HCT116 (cell line): ENCODE results near the gene SERGEF. TPM values are rescaled to one million over a fixed set of nuclear protein-coding genes. Genes with fewer than 3 reads are reported as not detected.

ENCODE experiments used
- ATAC-seq: fragments of 200-7000 bp; cut with Tn5 transposase; 2 replicates; pipeline ENCODE4 v1.9.1; 2020; ENCODE audit warnings: mild to moderate bottlenecking, moderate library complexity
- BruUV-seq: library from RNA; stranded (reverse); fragments of 400-500 nt; replicated peaks from 2 replicates; lab custom pipeline; 2021; lab: Mats Ljungman, UMichigan
- CTCF ChIA-PET: fragments of 300-600 bp; sonication (Branson Sonifier 250); formaldehyde crosslinking; loops from one replicate; lab custom pipeline; 2021; ENCODE audit warnings: antibody characterized with exemption; lab: Charles Lee
- POLR2A ChIA-PET: fragments of 300-600, 350-600 bp; sonication (Branson Sonifier 250); formaldehyde crosslinking; loops from one replicate; lab custom pipeline; 2021; ENCODE audit warnings: antibody characterized with exemption; lab: Charles Lee
- RAD21 ChIA-PET, 2 experiments: fragments of 300-600 bp; sonication (Branson Sonifier 250); formaldehyde crosslinking; loops; one replicate each; lab custom pipeline; 2023; ENCODE audit warnings: low total read pairs in 2 of 2; ENCODE audit not compliant: uncharacterized antibody in 2 of 2, unreplicated experiment in 2 of 2, low non-redundant PET in 1 of 2; lab: Charles Lee
- DNase-seq: peaks from one replicate; pipeline ENCODE4 v3.0.0-alpha.2; 2010; ENCODE audit warnings: low read depth, low spot score
- H2AFZ ChIP-seq: fragments of 200-600 bp; shearing (Covaris generic), sonication (generic); 2 replicates; pipeline ENCODE4 v1.6.1; 2017; ENCODE audit warnings: low read depth, mixed run types, mixed read lengths, antibody characterized with exemption, low read length; ENCODE audit not compliant: poor library complexity, severe bottlenecking
- H3K27ac ChIP-seq: 2 replicates; pipeline ENCODE4 v1.5.1; 2012; ENCODE audit warnings: low read depth, low read length
- H3K27me3 ChIP-seq: fragments of 200-600 bp; sonication (generic); 2 replicates; pipeline ENCODE4 v1.6.1; 2016; ENCODE audit warnings: mixed run types, low read length, mixed read lengths; ENCODE audit not compliant: insufficient read depth
- H3K36me3 ChIP-seq, 2 experiments: fragments of 200-500 bp in 1 of 2; fragments of 200-600 bp in 1 of 2; sonication (Bioruptor generic) in 1 of 2; sonication (generic) in 1 of 2; 2 replicates each; pipeline versions ENCODE4 v1.5.1 to v1.6.1; 2014 to 2016; ENCODE audit warnings: low read length in 2 of 2, inconsistent platforms in 1 of 2, mixed read lengths in 1 of 2, mixed run types in 1 of 2; ENCODE audit not compliant: insufficient read depth in 2 of 2, control insufficient read depth in 1 of 2
- H3K4me1 ChIP-seq, 2 experiments: fragments of 200-600 bp in 1 of 2; sonication (generic) in 1 of 2; 2 replicates each; pipeline versions ENCODE4 v1.5.1 to v1.6.1; 2012 to 2017; ENCODE audit warnings: low read length in 2 of 2, inconsistent platforms in 1 of 2, mild to moderate bottlenecking in 1 of 2, mixed read lengths in 1 of 2, mixed run types in 1 of 2, moderate library complexity in 1 of 2; ENCODE audit not compliant: insufficient read depth in 2 of 2, control insufficient read depth in 1 of 2
- H3K4me2 ChIP-seq: fragments of 200-600 bp; sonication (generic); 2 replicates; pipeline ENCODE4 v1.6.1; 2017; ENCODE audit warnings: mixed run types, low read length, mixed read lengths
- H3K4me3 ChIP-seq, 2 experiments: fragments of 200-600 bp in 1 of 2; sonication (generic) in 1 of 2; replicated peaks in 1 of 2; 2 replicates each; pipeline ENCODE4 v1.5.1; 2011 to 2016; ENCODE audit warnings: low read length in 2 of 2, control low read depth in 1 of 2, low read depth in 1 of 2, mild to moderate bottlenecking in 1 of 2, mixed read lengths in 1 of 2, mixed run types in 1 of 2
- H3K79me2 ChIP-seq: fragments of 200-600 bp; sonication (generic); 2 replicates; pipeline ENCODE4 v1.6.1; 2017; ENCODE audit warnings: mild to moderate bottlenecking, mixed run types, low read length, moderate library complexity, mixed read lengths; ENCODE audit not compliant: insufficient read depth
- H3K9ac ChIP-seq: fragments of 200-600 bp; sonication (generic); 2 replicates; pipeline ENCODE4 v1.6.1; 2016; ENCODE audit warnings: low read length, mixed read lengths
- H3K9me2 ChIP-seq: fragments of 200-600 bp; sonication (generic), shearing (Covaris generic); 2 replicates; pipeline ENCODE4 v1.6.1; 2017; ENCODE audit warnings: mixed run types, mild to moderate bottlenecking, moderate library complexity; ENCODE audit not compliant: insufficient read depth
- H3K9me3 ChIP-seq, 2 experiments: fragments of 200-500 bp in 1 of 2; fragments of 200-600 bp in 1 of 2; sonication (Bioruptor generic) in 1 of 2; sonication (generic) in 1 of 2; 2 replicates each; pipeline ENCODE4 v1.6.1; 2014 to 2017; ENCODE audit warnings: low read length in 2 of 2, mixed read lengths in 2 of 2, inconsistent platforms in 1 of 2, low read depth in 1 of 2, mild to moderate bottlenecking in 1 of 2, mixed run types in 1 of 2, moderate library complexity in 1 of 2; ENCODE audit not compliant: control insufficient read depth in 1 of 2, insufficient read depth in 1 of 2
- H4K20me1 ChIP-seq: fragments of 200-600 bp; sonication (generic), shearing (Covaris generic); 2 replicates; pipeline ENCODE4 v1.6.1; 2017; ENCODE audit warnings: mixed run types, mild to moderate bottlenecking, moderate library complexity; ENCODE audit not compliant: insufficient read depth
- ATF3 ChIP-seq: IDR thresholded peaks from 2 replicates; pipeline ENCODE4 v1.6.1; 2012
- CEBPB ChIP-seq: IDR thresholded peaks from 2 replicates; pipeline ENCODE4 v1.6.1; 2012; ENCODE audit warnings: low read depth
- EGR1 ChIP-seq: IDR thresholded peaks from 2 replicates; pipeline ENCODE4 v1.6.1; 2012; ENCODE audit warnings: low read depth
- EZH2 ChIP-seq: fragments of 200-600 bp; sonication (generic); IDR thresholded peaks from 2 replicates; pipeline ENCODE4 v1.6.1; 2017; ENCODE audit warnings: antibody characterized with exemption, mixed run types
- EZH2phosphoT487 ChIP-seq: fragments of 200-600 bp; IDR thresholded peaks from 2 replicates; pipeline ENCODE4 v1.6.1; 2018; ENCODE audit warnings: antibody characterized with exemption, borderline replicate concordance
- JUND ChIP-seq: IDR thresholded peaks from 2 replicates; pipeline ENCODE4 v1.6.1; 2012
- MAX ChIP-seq: IDR thresholded peaks from 2 replicates; pipeline ENCODE4 v1.6.1; 2012
- POLR2AphosphoS5 ChIP-seq: IDR thresholded peaks from 2 replicates; pipeline ENCODE4 v1.6.1; 2011; ENCODE audit warnings: mild to moderate bottlenecking, low read depth, low read length, moderate library complexity
- RAD21 ChIP-seq: IDR thresholded peaks from 2 replicates; pipeline ENCODE4 v1.6.1; 2012; ENCODE audit warnings: low read depth, mild to moderate bottlenecking
- REST ChIP-seq: IDR thresholded peaks from 2 replicates; pipeline ENCODE4 v1.6.1; 2012; ENCODE audit warnings: low read depth
- TCF7L2 ChIP-seq: IDR thresholded peaks from 2 replicates; pipeline ENCODE4 v1.7.0; 2011; ENCODE audit warnings: borderline replicate concordance, inconsistent platforms; ENCODE audit not compliant: insufficient read depth, insufficient read length; ENCODE audit errors: extremely low read depth
- ZBTB33 ChIP-seq: IDR thresholded peaks from 2 replicates; pipeline ENCODE4 v1.6.1; 2011; ENCODE audit warnings: mild to moderate bottlenecking, low read length, moderate library complexity; ENCODE audit not compliant: insufficient replicate concordance; ENCODE audit errors: extremely low read depth
- ZFX ChIP-seq: fragments of 450-650 bp; IDR thresholded peaks from 2 replicates; pipeline ENCODE4 v1.6.1; 2017
- ZNF274 ChIP-seq: fragments of 200-500 bp; sonication (Bioruptor generic); IDR thresholded peaks from 2 replicates; pipeline ENCODE4 v1.6.1; 2014; ENCODE audit warnings: mild to moderate bottlenecking, low read depth, low read length, inconsistent platforms
- intact Hi-C: fragments of 100-400 bp; cut with micrococcal nuclease; formaldehyde crosslinking; loops from 2 replicates; pipeline ENCODE4 v1.10.0; 2022
- total RNA-seq: library from RNA; stranded (reverse); gene quantifications from one replicate; pipeline ENCODE4 v1.2.1, GENCODE V29; 2021; ENCODE audit not compliant: unreplicated experiment

SERGEF gene
- total RNA-seq, 1 experiment from 2014 or later, result 32.8 TPM

- no peak for DNase-seq
- no peak overlapping the region for H3K9ac ChIP-seq
- no peaks in the 10 kb centered on the region for H3K9me3 ChIP-seq
- ChIA-PET POLR2A (no interaction called here), CTCF (no interaction called here), RAD21 (no interaction called here)
- BruUV-seq, result no TSS peak
- H2AFZ ChIP-seq, result no peak overlapping the region
- H4K20me1 ChIP-seq, result no peaks in the 10 kb centered on the region
- no peaks in the 10 kb centered on the region for H3K27me3 ChIP-seq
- no peaks in the 10 kb centered on the region for H3K36me3 ChIP-seq
- no peak overlapping the region for H3K4me3 ChIP-seq
- no peaks in the 10 kb centered on the region for H3K79me2 ChIP-seq
- no peak overlapping the region for H3K4me2 ChIP-seq
- H3K27ac ChIP-seq, result no peak overlapping the region
- H3K4me1 ChIP-seq, result peaks cover 0 to 6% of the 10 kb centered on the region in 2 experiments; a peak in 1 of 4 replicates
- TF ChIP-seq CEBPB, result no peak
- TF ChIP-seq ZFX, result no peak
- TF ChIP-seq ATF3, result no peak
- TF ChIP-seq EZH2phosphoT487, result no peak
- TF ChIP-seq EGR1, result no peak
- no peak for TF ChIP-seq ZNF274
- no peak for TF ChIP-seq JUND
- no peak for TF ChIP-seq REST
- no peak for TF ChIP-seq POLR2AphosphoS5
- no peak for TF ChIP-seq ZBTB33
- TF ChIP-seq MAX, result no peak
- TF ChIP-seq RAD21, result no peak
- no peak for TF ChIP-seq TCF7L2
- no peak for TF ChIP-seq EZH2
- no peak for ATAC-seq
- intact Hi-C loops, result no loop called here
- no peaks in the 10 kb centered on the region for H3K9me2 ChIP-seq
Measured at GRCh38 chr11:17851697-17852096, 161.2 kb downstream of the SERGEF start.
